DLD1 (cell line): ENCODE results near the gene GARS1.
"Not testable (repeated sequence)": the region's sequence is repeated elsewhere in the genome, so short reads cannot be mapped to it uniquely, and the experiment has no call there.

Experiments
- in situ Hi-C: cut with HindIII; loops from 2 replicates; pipeline ENCODE4 v1.10.0; 2017; ENCODE audit warnings: low sequenced_read_pairs

GARS1 gene

GRCh38 chr7:30572212-30572841 is 22.4 kb upstream of the GARS1 start:
- in situ Hi-C loops = no loop called here

- in situ Hi-C loops = no loop called here
Observed at GRCh38 chr7:30575910-30576309, 18.8 kb upstream of the GARS1 start.

GRCh38 chr7:30583181-30583580 is 11.5 kb upstream of the GARS1 start:
- in situ Hi-C loops = no loop called here

- in situ Hi-C loops = no loop called here
Observed at GRCh38 chr7:30584415-30584814, 10.3 kb upstream of the GARS1 start.

- in situ Hi-C loops = no loop called here
Observed at GRCh38 chr7:30584965-30585364, 9.7 kb upstream of the GARS1 start.

- in situ Hi-C loops = no loop called here
Observed at GRCh38 chr7:30585675-30586074, 9.0 kb upstream of the GARS1 start.

- in situ Hi-C loops = not testable (repeated sequence)
Observed at GRCh38 chr7:30587547-30587946, 7.1 kb upstream of the GARS1 start.

GRCh38 chr7:30589111-30589510 is 5.6 kb upstream of the GARS1 start:
- in situ Hi-C loops = no loop called here

GRCh38 chr7:30594048-30594539 is 584 bp upstream of the GARS1 start:
- in situ Hi-C loops = no loop called here

GRCh38 chr7:30595436-30596013 is 847 bp downstream of the GARS1 start:
- in situ Hi-C loops = no loop called here

GRCh38 chr7:30596014-30596641 is 1.4 kb downstream of the GARS1 start:
- in situ Hi-C loops = no loop called here

- in situ Hi-C loops = no loop called here
Observed at GRCh38 chr7:30596721-30597120, 2.0 kb downstream of the GARS1 start.

GRCh38 chr7:30598121-30598876 is 3.6 kb downstream of the GARS1 start:
- in situ Hi-C loops = no loop called here

GRCh38 chr7:30604901-30605300 is 10.2 kb downstream of the GARS1 start:
- in situ Hi-C loops = no loop called here

GRCh38 chr7:30605832-30606231 is 11.2 kb downstream of the GARS1 start:
- in situ Hi-C loops = no loop called here

- in situ Hi-C loops = no loop called here
Observed at GRCh38 chr7:30612658-30613265, 18.1 kb downstream of the GARS1 start.

GRCh38 chr7:30613366-30614325 is 19.0 kb downstream of the GARS1 start:
- in situ Hi-C loops = no loop called here

GRCh38 chr7:30616318-30616717 is 21.6 kb downstream of the GARS1 start:
- in situ Hi-C loops = no loop called here

- in situ Hi-C loops = no loop called here
Observed at GRCh38 chr7:30617359-30617758, 22.7 kb downstream of the GARS1 start.

- in situ Hi-C loops = no loop called here
Observed at GRCh38 chr7:30618080-30618676, 23.5 kb downstream of the GARS1 start.
